ENCODE results near the gene IFNG-AS1.

IFNG-AS1 gene

GRCh38 chr12:67989184-67989920 is at the start of gene IFNG-AS1:
Gene IFNG-AS1, plus strand, starts transcription at chr12:67989447.
- DNase-seq (ENCODE audit: low spot score) = no peak

- no peak for DNase-seq (ENCODE audit: low spot score)
Measured at GRCh38 chr12:67939611-67940010, 49.6 kb upstream of the IFNG-AS1 start.

GRCh38 chr12:67940780-67941243 is 48.4 kb upstream of the IFNG-AS1 start:
- DNase-seq (ENCODE audit: low spot score) = no peak

- DNase-seq (ENCODE audit: low spot score) = no peak
Measured at GRCh38 chr12:67942724-67943123, 46.5 kb upstream of the IFNG-AS1 start.

- peak; percentile 86 for DNase-seq (ENCODE audit: low spot score)
Measured at GRCh38 chr12:67943141-67943892, 45.9 kb upstream of the IFNG-AS1 start.

GRCh38 chr12:67944093-67944492 is 45.2 kb upstream of the IFNG-AS1 start:
- no peak for DNase-seq (ENCODE audit: low spot score)

- no peak for DNase-seq (ENCODE audit: low spot score)
Measured at GRCh38 chr12:67952787-67953186, 36.5 kb upstream of the IFNG-AS1 start.

GRCh38 chr12:67957383-67957782 is 31.9 kb upstream of the IFNG-AS1 start:
- no peak for DNase-seq (ENCODE audit: low spot score)

- DNase-seq (ENCODE audit: low spot score) = no peak
Measured at GRCh38 chr12:67958187-67958586, 31.1 kb upstream of the IFNG-AS1 start.

GRCh38 chr12:67964456-67964855 is 24.8 kb upstream of the IFNG-AS1 start:
- no peak for DNase-seq (ENCODE audit: low spot score)

- no peak for DNase-seq (ENCODE audit: low spot score)
Measured at GRCh38 chr12:67966560-67966959, 22.7 kb upstream of the IFNG-AS1 start.

GRCh38 chr12:67968321-67968720 is 20.9 kb upstream of the IFNG-AS1 start:
- no peak for DNase-seq (ENCODE audit: low spot score)

GRCh38 chr12:67968725-67969124 is 20.5 kb upstream of the IFNG-AS1 start:
- DNase-seq (ENCODE audit: low spot score) = no peak

GRCh38 chr12:67969134-67969802 is 20.0 kb upstream of the IFNG-AS1 start:
- no peak for DNase-seq (ENCODE audit: low spot score)

- no peak for DNase-seq (ENCODE audit: low spot score)
Measured at GRCh38 chr12:67977668-67978067, 11.6 kb upstream of the IFNG-AS1 start.

GRCh38 chr12:67980391-67980790 is 8.9 kb upstream of the IFNG-AS1 start:
- no peak for DNase-seq (ENCODE audit: low spot score)

GRCh38 chr12:67981287-67982162 is 7.7 kb upstream of the IFNG-AS1 start:
- DNase-seq (ENCODE audit: low spot score) = peak; percentile 53

- DNase-seq (ENCODE audit: low spot score) = no peak
Measured at GRCh38 chr12:67982164-67982563, 7.1 kb upstream of the IFNG-AS1 start.

GRCh38 chr12:67986632-67987031 is 2.6 kb upstream of the IFNG-AS1 start:
- DNase-seq (ENCODE audit: low spot score) = no peak

- DNase-seq (ENCODE audit: low spot score) = no peak
Measured at GRCh38 chr12:67988601-67989021, 636 bp upstream of the IFNG-AS1 start.

GRCh38 chr12:67991158-67991557 is 1.9 kb downstream of the IFNG-AS1 start:
- no peak for DNase-seq (ENCODE audit: low spot score)

- no peak for DNase-seq (ENCODE audit: low spot score)
Measured at GRCh38 chr12:67993143-67993542, 3.9 kb downstream of the IFNG-AS1 start.
